ENCODE results near the gene SARNP.
A peak's percentile ranks its signal among the peaks of the same experiment; 100 is the strongest.

Gene SARNP

DNA sequence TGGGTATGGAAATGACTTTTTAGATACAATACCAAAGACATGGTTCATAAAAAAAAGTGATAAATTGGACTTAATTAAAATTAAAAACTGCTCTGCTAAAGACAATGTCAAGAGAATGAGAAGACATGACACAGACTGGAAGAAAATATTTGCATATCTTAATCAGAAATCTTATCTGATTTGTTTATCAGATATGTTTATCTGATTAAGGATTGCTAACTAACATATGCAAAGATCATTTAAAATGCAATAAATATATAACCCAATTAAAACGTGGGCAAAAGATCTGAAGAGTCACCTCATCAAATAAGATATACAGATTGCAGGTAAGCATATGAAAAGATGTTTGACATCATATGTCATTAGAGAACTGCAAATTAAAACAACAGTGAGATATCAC, 35.2 kb upstream of the SARNP start:
- DNase-seq (ENCODE audit: low read depth), result no peak
- H3K4me3 ChIP-seq (replicated peaks; ENCODE audit: low read depth, low read length), result no peak overlapping the region
- TF ChIP-seq, protein P1, sequence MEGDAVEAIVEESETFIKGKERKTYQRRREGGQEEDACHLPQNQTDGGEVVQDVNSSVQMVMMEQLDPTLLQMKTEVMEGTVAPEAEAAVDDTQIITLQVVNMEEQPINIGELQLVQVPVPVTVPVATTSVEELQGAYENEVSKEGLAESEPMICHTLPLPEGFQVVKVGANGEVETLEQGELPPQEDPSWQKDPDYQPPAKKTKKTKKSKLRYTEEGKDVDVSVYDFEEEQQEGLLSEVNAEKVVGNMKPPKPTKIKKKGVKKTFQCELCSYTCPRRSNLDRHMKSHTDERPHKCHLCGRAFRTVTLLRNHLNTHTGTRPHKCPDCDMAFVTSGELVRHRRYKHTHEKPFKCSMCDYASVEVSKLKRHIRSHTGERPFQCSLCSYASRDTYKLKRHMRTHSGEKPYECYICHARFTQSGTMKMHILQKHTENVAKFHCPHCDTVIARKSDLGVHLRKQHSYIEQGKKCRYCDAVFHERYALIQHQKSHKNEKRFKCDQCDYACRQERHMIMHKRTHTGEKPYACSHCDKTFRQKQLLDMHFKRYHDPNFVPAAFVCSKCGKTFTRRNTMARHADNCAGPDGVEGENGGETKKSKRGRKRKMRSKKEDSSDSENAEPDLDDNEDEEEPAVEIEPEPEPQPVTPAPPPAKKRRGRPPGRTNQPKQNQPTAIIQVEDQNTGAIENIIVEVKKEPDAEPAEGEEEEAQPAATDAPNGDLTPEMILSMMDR (IDR thresholded peaks at IDR 0.05; ENCODE audit: low read length, missing control alignments), result no peak

DNA sequence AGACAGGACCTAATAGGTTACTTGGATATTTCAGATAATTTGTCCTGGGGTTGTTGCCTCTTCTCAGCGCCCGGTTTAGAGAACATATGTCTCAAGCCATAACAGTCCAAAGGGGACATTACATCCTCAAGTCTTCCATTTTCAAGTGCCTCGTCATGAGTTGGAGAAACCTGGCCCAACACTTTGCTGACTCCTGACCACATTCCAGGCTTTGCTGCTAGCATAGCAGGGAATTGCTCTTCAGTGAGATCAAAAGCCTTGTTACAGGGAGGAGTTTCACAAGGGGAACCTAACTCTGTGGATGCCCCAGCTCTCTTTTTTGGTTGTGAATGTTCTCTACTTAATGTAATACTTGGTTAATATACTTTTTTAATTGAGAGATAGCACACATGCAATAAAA, 33.4 kb upstream of the SARNP start:
- H3K4me3 ChIP-seq (replicated peaks; ENCODE audit: low read depth, low read length), result no peak overlapping the region
- peak; percentile 55 for DNase-seq (ENCODE audit: low read depth)
- TF ChIP-seq, protein P1 (IDR thresholded peaks at IDR 0.05; ENCODE audit: low read length, missing control alignments), result no peak

DNA sequence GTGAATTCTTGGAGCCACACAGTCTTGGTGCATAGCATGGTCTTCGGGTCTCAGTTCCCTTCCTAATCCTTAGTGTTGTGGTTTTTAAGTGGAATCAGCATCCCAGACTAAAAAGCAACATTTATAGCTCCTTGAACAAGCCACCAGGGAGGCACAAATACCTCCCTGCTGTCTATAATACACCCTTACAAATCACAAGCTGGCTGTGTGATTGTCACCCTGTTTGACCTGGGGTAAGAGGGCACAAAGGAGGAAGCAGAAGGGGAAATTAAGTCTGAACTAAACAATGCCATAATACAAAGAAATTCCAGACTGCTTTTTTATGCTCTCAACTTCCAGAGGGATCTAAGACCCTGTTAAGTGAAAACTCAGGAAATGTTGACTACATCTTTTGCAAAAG, 32.9 kb upstream of the SARNP start:
- TF ChIP-seq, protein P1 (IDR thresholded peaks at IDR 0.05; ENCODE audit: low read length, missing control alignments), result no peak
- DNase-seq (ENCODE audit: low read depth), result no peak
- no peak overlapping the region for H3K4me3 ChIP-seq (replicated peaks; ENCODE audit: low read depth, low read length)

DNA sequence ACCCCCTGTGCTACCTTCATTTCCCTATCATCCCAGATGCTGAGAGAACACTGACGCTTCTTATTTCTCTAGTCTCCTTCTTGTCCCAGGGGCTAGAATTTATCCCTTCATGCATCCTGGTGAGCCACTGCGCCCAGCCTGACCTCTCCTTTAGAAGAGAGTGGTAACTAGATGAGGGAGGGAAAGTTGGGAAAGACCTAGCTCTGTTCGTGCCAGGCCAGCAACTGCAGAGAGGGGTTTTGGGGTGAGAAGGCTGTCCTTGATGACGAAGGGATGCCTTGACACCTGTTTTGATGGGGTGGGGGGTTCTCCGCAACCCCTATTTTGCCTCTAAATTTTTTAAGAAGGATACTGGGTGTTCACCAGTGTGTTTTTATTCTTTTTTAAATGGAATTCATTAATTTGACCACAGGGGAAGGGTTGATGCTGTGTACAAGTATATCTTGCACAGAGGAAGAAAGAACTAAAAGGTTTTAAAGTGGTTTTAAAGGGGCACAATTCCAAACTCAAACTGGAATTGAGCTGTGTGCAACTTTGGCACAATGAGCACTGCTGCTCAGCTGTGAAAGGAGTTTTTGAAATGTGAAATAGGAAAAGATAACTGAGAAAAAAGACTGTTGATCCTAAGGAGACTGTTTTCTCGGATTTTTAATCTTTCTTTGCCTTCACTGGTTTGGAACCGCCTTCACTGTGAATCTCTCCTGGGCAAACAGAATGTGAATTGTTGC, 32.3 kb upstream of the SARNP start:
- H3K4me3 ChIP-seq (replicated peaks; ENCODE audit: low read depth, low read length), result no peak overlapping the region
- DNase-seq (ENCODE audit: low read depth), result no peak
- TF ChIP-seq, protein P1 (IDR thresholded peaks at IDR 0.05; ENCODE audit: low read length, missing control alignments), result no peak

DNA sequence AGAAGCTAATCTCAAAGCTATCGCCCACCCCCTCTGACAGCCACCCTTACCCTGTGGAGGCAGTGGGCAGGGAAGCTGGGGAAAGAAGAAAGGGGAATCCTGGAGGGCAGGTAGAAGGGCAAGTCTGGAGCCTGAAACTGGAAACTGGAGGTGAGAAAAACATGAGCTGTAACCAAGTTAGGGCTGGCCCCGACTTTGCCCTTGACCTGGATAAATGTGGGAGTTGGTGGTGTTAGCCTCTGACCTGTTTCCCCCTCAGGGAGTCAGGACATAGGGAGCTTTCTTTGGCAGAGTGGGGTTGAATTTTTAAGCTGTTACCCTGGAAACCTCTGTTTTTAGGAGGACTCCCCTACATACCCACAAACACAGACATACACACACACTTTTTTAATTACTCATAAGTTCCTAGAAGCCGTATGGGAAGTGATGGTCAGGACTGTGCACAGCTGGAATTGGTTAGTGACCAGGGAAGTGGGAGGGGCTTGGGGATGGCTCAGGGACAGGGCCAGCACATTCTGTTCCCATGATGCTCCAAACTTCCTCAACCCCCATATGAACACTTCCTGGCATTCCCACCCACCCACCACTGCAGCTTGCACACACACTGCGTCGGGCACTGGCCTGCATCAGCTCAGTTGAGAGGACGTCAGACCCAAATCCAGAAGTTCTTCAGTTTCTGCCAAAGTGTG, 30.2 kb upstream of the SARNP start:
- TF ChIP-seq, protein P1 (IDR thresholded peaks at IDR 0.05; ENCODE audit: low read length, missing control alignments), result no peak
- H3K4me3 ChIP-seq (replicated peaks; ENCODE audit: low read depth, low read length), result peak overlapping the region; percentile 17
- peak; percentile 100 for DNase-seq (ENCODE audit: low read depth)

DNA sequence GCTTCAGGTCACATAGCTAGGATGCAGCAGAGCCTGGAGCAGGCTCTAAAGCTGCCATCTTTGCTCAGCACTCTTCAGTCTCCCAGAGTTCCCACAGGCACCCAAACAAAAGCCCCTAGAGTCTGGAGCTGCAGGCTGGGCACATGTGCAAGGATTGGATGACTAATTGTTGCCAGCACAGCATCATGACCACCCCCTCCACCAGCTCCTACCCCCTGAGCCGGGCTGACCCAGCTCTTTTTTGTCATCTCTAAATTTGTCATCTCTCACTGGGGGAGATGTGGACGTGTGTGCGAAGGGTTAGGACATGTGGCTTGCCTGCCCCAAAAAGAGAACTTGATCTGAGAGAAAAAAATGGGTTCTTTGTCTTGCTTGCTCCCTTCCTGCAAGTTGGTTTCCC, 29.5 kb upstream of the SARNP start:
- TF ChIP-seq, protein P1 (IDR thresholded peaks at IDR 0.05; ENCODE audit: low read length, missing control alignments), result no peak
- DNase-seq (ENCODE audit: low read depth), result peak; percentile 78
- H3K4me3 ChIP-seq (replicated peaks; ENCODE audit: low read depth, low read length), result no peak overlapping the region

Measured in fibroblast of pulmonary artery (primary cell).